NOMO-1 treated with dmso at 0.1 percent for 144 hours (cell line): ENCODE results near the gene SEC31A.
A peak's percentile ranks its signal among the peaks of the same experiment; 100 is the strongest.

Experiments used
- DNase-seq: peaks from one replicate; lab custom pipeline; 2025; ENCODE audit not compliant: unreplicated experiment; lab: John Stamatoyannopoulos, UW

Gene SEC31A

GRCh38 chr4:82798168-82799005 is 92.6 kb downstream of the SEC31A start, which contains the start of gene SCD5:
SCD5 (minus strand) TSS chr4:82798796; CDS start chr4:82798537, 259 bp downstream.
- peak; percentile 74 for DNase-seq

DNA sequence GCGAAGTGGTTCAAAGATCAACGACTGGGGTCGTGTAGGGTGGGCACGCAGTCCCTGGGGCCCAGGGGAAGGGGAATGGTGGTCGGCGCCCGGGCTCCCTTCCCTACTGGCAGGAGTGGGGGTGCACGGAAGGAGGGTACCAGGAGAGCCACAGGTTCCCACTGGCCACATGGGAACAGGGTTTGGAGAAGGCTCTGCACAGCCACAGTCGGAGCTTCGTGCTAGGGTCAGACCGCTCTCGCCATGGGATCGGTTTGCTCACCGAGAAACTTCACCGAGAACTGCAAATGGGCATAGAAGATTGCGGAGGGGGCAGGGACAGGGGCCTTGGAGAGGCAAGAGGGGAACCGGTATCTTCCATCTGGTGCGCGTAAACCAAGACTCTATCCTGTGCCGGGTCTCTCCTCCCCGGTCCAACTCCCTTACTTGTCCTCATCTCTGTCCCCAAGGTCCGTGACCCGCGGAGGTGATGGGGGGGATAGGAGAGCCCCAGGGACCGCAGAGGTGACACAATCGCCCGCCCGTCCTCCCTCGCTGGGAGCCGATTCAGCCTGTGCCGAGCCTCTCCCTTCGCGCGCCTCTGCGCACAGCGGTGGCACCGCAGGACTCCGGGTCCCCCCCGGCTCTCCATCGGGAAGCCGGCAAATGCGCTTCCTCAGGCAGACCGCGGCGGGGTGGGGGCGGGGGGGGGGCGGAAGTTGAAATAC is 93.4 kb downstream of the SEC31A start:
- DNase-seq: no peak

DNA sequence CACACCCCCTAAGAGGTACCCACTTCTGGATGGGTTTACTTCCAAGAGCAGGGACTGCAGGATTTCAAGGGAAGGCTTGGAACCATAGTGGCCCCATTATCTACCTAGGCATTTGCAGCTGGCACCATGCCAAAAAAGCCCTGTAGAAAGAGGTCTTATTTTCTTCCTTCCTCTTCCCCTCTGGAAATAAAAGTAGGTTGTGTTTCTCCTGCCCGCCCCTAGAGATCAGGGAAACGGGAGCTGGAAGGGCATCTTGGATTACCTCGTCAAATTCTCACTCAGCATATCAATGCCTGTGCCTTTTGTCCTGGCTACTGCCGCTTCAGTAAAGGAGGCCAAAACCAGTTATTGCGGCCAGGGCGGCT is 93.9 kb downstream of the SEC31A start:
- DNase-seq: no peak

- no peak for DNase-seq
Observed at GRCh38 chr4:82792912-82793649, 97.9 kb downstream of the SEC31A start.

DNA sequence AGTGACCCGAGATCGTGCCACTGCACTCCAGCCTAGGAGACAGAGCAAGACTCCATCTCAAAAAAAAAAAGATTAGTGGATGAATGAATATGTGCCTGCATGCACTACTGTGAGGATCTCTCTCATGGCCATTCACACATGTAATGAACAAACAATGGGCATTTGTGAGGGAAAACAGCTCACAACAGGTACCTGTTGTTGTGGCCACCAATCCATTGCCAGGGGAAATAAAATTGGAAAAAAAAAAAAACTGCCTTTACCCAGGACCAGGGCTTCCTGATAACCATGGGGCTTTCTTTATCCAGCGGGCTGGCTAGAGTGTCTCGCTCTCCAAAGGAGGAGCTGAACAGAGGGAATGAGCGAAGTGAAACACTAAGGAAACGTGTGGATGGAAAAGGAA is 99.8 kb downstream of the SEC31A start:
- DNase-seq: no peak

DNA sequence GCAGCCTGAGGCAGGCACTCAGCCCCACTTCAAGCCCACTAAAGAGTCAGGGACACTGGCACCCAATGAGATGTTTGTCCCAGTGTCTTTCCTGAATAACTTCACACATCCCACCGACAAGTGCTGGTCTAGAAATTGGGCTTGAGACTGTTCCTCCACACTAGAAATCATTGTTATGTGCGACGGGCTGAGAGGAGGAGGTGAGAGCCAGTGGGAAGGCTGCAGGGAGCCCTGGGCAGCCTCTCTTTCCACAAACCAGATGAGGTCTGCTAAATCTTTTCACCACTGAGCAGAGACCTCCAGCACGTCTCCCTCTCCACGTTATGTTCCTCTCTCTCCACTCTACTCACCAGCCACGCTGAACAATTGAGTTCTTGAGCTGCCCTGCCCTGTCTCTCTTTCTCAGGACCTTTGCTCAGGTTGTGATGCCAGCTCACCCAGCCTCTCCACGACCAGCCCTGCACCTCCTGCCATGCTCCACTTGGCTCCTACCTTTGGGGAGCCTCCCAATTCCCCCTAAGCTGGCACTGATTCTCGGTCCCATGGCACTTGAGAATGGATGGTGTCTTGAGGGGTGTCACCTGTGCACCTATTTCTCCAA is 100.8 kb downstream of the SEC31A start:
- DNase-seq: no peak

DNA sequence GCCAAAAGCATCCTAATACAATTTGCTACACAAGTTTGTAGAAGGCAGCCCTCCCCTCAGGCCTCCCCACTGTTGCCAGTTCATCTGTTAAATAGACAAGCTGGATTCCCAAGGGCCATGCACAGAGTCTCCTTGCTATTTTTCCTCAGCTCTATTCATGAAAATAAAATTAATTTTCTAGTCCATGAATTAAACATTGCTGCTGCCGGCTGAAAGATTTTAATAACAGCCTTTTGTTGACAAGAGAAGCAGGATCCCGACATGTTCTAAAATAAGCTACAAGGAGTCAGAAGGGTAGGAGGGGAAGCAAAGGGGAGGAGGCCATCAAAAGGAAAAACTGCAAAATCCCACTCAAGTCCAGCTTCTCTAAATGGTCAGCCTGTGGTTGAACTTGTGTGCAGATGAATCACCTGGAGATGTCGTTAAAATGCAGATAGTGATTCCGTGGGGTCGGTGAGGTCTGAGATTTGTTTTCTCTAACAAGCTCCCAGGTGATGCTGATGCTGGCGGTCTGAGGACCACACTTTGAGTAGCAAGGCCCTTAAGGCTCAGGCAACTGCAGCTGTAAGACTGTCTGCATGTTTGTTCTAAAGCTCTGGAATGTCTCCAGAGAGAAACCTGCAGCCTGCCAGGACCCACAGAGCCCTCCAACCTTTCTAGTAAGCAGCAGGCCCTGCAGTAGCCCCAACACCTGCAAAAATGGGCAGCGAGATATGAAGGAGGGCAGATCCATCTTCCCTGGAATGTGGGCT is 101.8 kb downstream of the SEC31A start:
- no peak for DNase-seq

DNA sequence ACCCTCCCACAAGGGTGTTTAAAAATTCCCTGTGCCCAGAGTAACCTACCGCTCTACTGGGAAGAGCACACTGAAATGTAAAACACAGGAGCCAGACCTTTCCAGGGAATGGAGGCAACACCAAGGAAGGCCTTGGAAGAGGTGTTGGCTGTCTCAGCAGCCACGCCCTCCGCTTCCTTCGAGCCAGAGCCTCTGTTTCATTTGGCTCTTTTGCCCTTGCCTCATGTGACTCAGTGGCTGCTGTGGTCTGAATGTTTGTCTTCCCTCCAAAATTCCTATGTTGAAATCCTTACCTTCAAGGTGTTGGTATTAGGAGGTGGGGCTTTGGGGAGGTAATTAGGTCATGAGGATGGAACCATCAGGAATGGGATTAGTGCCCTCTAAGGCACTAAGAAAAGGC is 103.6 kb downstream of the SEC31A start:
- DNase-seq: no peak

DNA sequence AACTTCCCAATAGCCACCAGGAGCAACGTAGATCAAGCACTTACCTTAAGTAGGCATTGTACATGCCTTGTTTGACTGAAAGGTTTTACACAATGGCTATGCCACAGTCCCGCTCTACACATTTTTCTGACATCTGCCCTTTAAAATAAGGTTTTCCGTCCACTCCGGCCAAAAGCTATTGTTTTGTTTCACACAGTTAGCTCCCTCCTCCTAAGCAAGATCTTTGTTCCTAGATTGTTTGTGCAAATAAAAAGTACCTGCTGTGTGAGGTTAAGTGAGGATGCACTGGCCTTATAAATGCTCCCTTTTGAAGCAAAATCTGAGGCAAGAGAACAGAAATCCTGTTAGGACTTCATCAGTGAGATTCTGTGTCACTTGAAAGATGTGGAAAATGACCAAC is 104.1 kb downstream of the SEC31A start:
- no peak for DNase-seq

DNA sequence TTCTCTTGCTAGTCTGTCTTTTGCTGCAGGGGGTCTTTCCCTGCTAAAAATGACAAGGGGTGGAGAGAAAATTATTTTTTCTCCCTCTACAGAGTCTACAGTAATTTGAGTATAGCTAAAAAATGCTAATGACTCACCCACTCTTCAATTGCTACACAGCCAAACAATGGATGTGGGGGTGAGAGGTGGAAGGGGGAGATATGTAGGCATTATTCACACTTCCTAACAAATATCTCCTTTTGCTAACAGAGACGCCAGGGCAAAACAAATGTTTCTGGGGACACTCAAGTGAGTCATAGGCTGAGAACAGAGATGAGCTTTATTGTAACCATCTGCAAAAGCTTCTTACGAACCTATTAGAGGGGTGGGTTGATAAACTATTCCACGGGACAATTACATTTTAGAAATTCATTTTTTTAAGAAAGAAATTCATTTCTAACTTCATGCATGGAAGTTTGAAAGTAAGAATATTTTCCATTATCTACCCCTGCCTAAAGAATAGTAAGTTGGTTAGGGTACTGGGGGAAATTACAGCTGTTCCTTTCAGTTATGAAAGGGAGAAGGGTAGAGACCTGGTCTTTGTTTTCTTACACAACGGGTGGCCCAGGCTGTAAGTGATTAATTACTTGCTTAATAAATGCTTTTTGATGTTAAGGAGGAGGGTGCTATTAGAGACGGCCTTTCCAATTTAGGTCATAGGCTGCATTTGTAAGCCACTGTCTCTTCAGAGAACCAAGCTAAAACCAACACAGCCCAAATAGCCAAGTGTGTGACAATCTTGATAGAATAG is 105.1 kb downstream of the SEC31A start:
- DNase-seq: no peak

GRCh38 chr4:82784681-82785610 is 106.0 kb downstream of the SEC31A start:
- DNase-seq: no peak

DNA sequence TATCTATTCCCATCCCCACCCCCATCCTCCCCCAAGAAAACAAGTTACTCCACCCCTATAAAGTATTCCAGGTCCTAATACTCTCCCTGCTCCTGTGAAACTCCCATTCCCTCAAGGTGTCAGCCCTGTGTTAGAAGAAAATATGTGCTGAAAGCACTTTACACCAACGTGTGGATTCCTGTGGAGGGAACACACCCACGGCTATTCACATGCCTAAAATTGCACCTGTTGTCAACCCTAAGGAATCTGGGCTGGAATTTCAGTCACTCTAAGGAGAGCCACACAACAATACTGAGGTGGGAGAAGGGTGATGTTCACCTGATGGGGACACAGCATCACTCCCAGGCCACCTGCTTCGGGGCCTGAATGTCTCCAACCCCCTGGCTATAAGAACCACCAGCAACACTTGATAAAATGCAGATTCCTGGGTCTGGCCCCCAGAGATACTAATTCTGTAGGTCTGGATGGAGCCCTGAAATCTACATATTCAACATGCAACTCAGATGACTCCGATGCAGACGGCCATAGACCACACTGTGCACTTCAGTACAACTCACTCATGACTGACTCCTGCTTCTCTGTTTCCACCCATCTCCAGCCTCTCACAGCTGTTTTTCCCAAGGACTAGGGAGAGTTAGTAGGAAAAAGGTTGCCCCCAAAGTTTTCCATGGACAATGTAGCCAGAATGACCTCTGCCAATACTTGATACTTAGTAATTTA is 108.2 kb downstream of the SEC31A start:
- no peak for DNase-seq

DNA sequence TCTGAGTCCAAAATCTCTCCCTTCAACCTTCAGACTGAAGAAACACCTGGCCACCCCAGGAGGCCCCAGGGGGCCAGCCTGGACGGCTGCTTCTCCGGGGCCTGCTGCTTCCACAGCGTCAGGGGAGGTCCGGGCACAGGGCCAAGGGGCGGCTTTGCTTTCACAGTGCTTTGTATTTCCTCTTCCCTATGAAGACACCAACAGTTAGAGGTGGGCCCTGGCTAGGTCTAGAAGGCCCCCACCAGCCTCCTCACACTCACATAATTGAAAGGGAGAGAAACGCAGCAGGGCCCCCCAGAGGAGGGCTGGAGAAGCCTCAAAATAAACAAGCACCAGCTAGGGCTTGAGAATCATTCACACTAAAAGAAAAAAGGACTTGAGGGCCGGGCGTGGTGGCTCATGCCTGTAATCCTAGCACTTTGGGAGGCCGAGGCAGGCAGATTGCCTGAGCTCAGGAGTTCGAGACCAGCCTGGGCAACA is 110.2 kb downstream of the SEC31A start:
- DNase-seq: peak; percentile 51

GRCh38 chr4:82780170-82780751 is 110.7 kb downstream of the SEC31A start:
- DNase-seq: no peak

DNA sequence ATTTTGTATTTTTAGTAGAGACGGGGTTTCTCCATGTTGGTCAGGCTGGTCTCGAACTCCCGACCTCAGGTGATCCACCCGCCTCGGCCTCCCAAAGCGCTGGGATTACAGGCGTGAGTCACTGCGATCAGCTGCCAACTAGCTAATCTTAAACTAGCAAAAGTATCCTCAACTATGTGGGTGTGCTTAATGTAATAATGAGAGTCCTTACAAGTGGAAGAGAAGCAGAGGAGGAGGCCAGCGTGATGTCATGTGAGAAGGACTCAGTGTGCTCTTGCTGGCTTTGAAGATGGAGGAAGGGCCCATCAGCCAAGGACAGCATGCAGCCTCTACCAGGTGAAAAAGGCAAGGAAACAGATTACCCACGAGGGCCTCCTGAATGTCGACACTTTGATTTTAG is 111.9 kb downstream of the SEC31A start:
- no peak for DNase-seq

GRCh38 chr4:82777857-82778525 is 113.0 kb downstream of the SEC31A start:
- DNase-seq: no peak

DNA sequence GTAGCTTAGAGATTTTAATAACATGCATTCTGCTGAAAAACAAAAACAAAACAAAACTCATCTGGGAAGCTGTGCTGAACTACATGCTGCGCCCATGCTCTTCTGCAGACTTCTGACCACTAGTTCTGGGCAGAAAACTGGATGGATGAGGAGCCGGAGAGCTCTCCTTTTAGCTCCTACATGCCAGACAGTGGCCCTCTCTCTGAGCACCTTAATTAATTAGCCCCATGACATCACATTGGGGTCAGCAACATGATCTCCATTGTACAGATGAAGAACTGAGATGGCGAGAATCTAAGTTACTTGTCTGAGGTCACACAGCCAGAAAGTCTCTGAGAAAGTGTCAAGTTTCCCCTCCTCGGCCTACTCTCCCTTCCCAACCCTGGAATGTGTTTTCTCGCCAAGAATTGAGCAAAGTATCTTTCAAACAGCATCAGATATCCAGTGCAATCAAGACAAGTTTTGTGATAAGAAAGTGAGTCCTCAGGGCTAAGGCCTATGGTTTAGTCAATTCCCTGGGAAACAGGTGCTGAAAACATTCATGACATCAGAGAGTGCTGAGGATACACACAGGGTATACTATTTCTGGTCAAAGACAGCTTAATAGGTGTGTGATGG is 113.9 kb downstream of the SEC31A start:
- DNase-seq: no peak
